ENCODE results near the gene MAPK8IP3. TPM values are rescaled to one million over a fixed set of nuclear protein-coding genes. Genes with fewer than 3 reads are reported as not detected.

Gene MAPK8IP3
- total RNA-seq, 1 donor = 135 TPM

DNA sequence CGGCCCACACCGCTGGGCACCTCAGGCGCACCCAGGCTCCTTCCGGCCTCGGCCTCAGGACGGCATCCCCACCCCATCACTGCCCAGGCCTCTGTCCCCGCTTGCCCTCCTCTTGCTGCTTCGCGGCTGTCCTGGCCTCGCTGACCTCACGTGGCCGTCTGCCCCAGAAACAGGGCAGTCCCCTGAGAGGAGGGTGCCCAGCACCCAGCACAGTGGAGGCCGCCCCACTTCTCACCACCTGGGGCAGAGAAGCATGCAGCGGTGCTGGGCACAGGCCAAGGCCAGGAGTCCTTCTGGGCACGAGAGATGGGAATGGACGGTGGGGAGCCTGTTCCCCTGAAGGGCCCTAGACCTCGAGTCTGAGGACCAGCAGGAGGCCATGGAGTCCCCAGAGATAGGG, 111.7 kb downstream of the MAPK8IP3 start:
- Histone ChIP-seq H3K4me3 (ENCODE audit: low read length) (no peak overlapping the region), H3K9me3 (ENCODE audit: low read depth, low read length) (no peaks in the 10 kb centered on the region), H3K4me1 (ENCODE audit: insufficient read depth, low read length) (no peaks in the 10 kb centered on the region), H3K27me3 (ENCODE audit: insufficient read depth, low read length) (no peaks in the 10 kb centered on the region)

DNA sequence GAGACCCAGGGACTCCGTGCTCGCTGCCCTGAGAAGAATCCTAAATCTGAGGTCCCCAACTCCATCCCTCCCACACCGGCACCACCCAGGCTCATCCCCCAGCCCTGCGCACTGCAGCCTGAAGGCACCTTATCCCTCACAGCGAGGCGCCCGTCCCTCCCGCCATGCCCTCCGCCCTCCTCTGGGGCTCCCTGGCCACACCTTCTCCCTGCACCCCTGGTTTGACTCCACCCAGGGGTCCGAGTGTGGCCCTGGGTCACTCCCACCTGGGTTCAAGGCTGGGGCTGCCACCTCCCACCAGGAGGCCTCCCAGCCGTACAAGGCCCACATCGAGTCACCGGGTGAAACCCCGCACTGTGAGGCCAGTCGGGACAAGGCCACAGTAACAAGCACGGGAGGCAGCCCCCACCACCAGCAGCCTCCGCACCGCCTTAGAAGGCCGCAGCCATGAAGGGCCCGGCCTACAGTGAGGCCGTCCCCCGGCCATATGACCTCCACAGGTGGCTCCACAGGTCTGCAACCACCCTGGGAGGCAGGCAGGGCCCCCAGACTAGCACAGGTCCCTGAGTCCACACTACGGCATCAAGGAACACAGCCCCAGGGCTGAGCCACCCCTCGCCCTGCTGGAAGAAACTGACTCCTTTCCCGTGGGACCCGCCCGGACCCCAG, 112.3 kb downstream of the MAPK8IP3 start:
- no peaks in the 10 kb centered on the region for H3K27me3 ChIP-seq (ENCODE audit: insufficient read depth, low read length)
- no peaks in the 10 kb centered on the region for H3K9me3 ChIP-seq (ENCODE audit: low read depth, low read length)
- H3K4me1 ChIP-seq (ENCODE audit: insufficient read depth, low read length) = no peaks in the 10 kb centered on the region
- no peak overlapping the region for H3K4me3 ChIP-seq (ENCODE audit: low read length)

DNA sequence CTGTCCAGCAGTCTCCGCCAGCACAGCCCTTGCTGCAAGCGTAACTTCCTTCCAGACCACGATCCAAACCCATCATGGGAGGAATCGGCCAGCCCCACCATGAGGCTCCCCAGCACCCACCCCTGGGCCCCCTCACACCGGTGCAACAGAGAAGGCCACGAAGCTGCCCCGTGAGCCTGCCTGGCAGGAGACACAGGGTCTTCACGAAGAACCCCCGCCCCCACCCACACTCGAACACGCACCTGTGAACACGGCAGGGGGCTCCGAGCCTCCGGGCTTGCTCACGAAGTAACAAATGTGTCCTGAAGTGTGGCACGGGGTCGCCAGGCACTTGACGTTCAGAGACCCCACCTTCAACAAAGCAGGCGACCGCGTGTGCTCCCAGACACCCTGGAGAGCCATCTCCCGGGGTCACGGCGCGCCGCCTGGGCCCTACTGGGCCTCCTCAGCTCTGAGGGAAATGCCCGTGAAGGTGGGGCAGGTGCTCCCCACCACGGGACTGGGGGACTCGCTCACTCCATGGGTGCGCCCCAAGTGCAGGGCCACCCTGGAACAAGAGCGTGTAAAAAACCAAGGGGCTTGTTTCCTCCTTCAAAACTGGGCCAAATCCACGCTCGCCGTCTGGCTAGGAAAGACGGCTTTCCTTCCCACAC, 113.0 kb downstream of the MAPK8IP3 start:
- Histone ChIP-seq H3K4me1 (ENCODE audit: insufficient read depth, low read length) (peaks cover 2% of the 10 kb centered on the region), H3K4me3 (ENCODE audit: low read length) (no peak overlapping the region), H3K9me3 (ENCODE audit: low read depth, low read length) (no peaks in the 10 kb centered on the region), H3K27me3 (ENCODE audit: insufficient read depth, low read length) (no peaks in the 10 kb centered on the region)

DNA sequence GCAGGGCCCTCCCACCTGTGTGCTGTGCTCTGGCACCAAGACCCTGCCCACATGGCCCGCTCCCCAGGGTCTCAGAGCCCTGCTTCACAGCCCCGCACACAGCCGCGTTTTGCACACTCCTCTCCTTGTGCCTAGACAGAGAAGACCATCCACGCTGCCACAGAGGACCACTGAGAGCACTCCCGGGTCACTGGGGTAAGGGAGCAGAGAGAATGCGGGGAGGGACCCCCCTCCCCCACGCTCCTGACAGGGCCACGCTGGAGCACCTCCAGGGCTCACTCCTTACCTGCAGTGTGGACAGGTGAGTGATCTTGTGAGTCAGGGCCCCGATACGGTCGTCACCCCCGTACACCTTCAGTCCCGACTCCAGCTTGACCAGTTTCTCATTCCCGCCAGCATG, 113.6 kb downstream of the MAPK8IP3 start:
- Histone ChIP-seq H3K27me3 (ENCODE audit: insufficient read depth, low read length) (no peaks in the 10 kb centered on the region), H3K9me3 (ENCODE audit: low read depth, low read length) (no peaks in the 10 kb centered on the region), H3K4me1 (ENCODE audit: insufficient read depth, low read length) (peaks cover 8% of the 10 kb centered on the region), H3K4me3 (ENCODE audit: low read length) (no peak overlapping the region)

Other genes starting within 250 kb of the MAPK8IP3 start
- gene CLCN7, start 231.2 kb upstream of the MAPK8IP3 start, total RNA-seq = 58.2 TPM
- not detected for gene PTX4, start 217.3 kb upstream of the MAPK8IP3 start, total RNA-seq
- 10.2 TPM for gene TELO2, start 212.8 kb upstream of the MAPK8IP3 start, total RNA-seq
- 12.6 TPM for gene TMEM204, start 172.5 kb upstream of the MAPK8IP3 start, total RNA-seq
- gene IFT140, start 94.1 kb upstream of the MAPK8IP3 start, total RNA-seq = 2.3 TPM
- gene CRAMP1, start 93.8 kb upstream of the MAPK8IP3 start, total RNA-seq = 11.2 TPM
- gene JPT2, start 27.9 kb upstream of the MAPK8IP3 start, total RNA-seq = 2.5 TPM
- gene NME3, start 65.3 kb downstream of the MAPK8IP3 start, total RNA-seq = 17.6 TPM
- 13.3 TPM for gene EME2, start 66.6 kb downstream of the MAPK8IP3 start, total RNA-seq
- 17.1 TPM for gene MRPS34, start 66.9 kb downstream of the MAPK8IP3 start, total RNA-seq
- 40.0 TPM for gene SPSB3, start 76.4 kb downstream of the MAPK8IP3 start, total RNA-seq
- gene NUBP2, start 76.8 kb downstream of the MAPK8IP3 start, total RNA-seq = 26.2 TPM
- 0.63 TPM for gene IGFALS, start 87.5 kb downstream of the MAPK8IP3 start, total RNA-seq
- 14.3 TPM for gene HAGH, start 120.6 kb downstream of the MAPK8IP3 start, total RNA-seq
- gene FAHD1, start 121.0 kb downstream of the MAPK8IP3 start, total RNA-seq = 7.0 TPM
- gene MEIOB, start 166.0 kb downstream of the MAPK8IP3 start, total RNA-seq = not detected
- not detected for gene HS3ST6, start 212.2 kb downstream of the MAPK8IP3 start, total RNA-seq
- gene MSRB1, start 237.0 kb downstream of the MAPK8IP3 start, total RNA-seq = 5.8 TPM
- gene RPL3L, start 248.5 kb downstream of the MAPK8IP3 start, total RNA-seq = not detected

All from mononuclear cell (primary cell).